Measurements from ENCODE around the gene NCAM1.

The NCAM1 gene

GRCh38 chr11:112968941-112969713 lies 7.9 kb downstream of the NCAM1 start:
- DNase-seq (ENCODE audit: low spot score), result no peak

DNA sequence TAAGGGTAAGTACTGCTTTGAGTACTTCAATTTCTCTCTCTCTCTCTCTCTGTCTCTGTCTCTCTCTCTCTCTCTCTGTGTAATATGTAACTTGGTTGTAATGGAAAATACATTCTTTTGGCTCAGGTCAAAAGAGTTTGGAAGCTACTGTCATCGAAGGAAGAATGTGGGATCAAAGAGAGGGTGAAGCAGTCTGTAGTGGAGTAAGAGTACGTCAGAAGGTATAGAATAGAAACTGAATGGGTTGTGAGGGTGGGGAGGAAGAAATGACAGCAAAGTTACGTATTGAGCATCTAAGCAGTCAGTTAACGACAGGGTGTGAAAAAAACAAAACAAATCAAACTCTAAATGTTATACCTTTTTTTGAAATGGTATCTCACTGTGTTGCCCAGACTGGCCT lies 10.0 kb downstream of the NCAM1 start:
- DNase-seq (ENCODE audit: low spot score), result no peak

- DNase-seq (ENCODE audit: low spot score), result no peak
Measured at GRCh38 chr11:112971827-112972226, 10.6 kb downstream of the NCAM1 start.

GRCh38 chr11:112972399-112973145 lies 11.4 kb downstream of the NCAM1 start:
- no peak for DNase-seq (ENCODE audit: low spot score)

DNA sequence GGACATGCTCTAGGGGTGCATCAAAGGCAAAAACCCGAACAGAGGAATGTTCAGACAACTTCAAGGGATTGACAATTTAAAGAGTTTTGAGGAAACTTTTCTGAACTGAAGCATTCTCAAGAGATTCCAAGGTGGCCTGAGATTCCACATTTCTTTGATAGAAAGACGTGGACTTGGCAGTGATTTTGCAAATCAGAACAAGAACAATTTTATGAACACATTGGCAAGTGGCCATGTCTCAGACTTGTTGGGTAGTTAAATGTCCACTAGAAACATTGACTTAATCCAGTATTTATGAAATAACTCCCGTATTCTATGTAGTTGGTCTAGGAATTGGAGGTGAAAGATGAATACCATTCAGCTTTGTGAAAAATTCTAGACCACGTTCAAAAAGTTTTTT lies 13.8 kb downstream of the NCAM1 start:
- DNase-seq (ENCODE audit: low spot score), result no peak

DNA sequence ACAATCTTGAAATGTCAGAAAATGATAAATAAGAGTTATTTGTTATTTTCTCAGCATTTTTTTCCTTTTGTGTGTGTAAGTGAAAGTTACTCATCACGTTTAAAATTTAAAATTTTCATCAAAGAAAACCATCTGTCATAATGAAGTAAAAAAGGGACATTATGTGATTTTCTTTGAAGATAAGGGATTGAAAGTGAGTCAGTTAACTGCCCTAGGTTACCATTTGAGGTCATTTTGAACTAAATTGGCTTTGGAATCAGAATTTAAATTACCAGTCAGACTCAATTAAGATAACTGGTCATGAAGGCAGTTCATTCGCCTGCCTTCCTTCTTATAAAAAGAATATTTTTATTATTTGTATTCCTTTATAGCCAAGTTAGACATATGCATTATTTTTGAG lies 14.3 kb downstream of the NCAM1 start:
- DNase-seq (ENCODE audit: low spot score), result no peak

DNA sequence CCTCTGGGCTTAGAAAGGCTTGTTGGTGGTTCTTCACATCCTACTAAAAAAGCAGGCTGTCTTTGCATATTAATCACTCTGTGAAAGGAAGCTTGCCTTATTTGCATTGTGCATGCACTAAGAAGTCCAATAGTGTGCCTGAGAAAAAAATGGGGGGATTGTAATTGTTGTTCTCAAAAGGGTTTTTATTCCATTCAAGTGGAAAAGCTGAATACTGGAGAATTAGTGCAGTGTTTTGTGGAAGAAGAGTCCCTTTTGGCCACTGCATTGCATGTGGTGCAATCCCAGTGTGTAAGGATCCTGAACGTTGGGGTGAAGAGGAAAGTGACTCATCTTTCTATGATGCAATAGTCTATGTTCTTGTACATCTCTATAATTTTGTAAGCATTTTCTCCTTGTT lies 16.5 kb downstream of the NCAM1 start:
- DNase-seq (ENCODE audit: low spot score), result peak; percentile 85

DNA sequence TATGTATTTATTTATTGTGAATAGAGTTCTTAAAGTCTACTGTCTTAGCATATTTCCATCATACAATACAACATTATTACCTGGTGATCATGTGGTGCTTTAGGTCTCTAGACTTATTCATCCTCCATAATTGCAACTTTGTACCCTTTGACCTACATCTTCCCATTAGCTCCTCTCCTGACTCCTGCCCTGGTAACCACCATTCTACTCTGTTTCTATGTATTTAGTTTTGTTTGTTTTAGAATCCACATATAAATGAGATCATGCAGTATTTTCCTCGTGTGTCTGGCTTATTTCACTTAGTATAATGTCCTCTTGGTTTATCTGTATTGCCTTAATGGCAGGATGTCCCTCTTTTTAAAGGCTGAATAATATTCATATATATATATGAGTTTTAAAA lies 22.7 kb downstream of the NCAM1 start:
- no peak for DNase-seq (ENCODE audit: low spot score)

DNA sequence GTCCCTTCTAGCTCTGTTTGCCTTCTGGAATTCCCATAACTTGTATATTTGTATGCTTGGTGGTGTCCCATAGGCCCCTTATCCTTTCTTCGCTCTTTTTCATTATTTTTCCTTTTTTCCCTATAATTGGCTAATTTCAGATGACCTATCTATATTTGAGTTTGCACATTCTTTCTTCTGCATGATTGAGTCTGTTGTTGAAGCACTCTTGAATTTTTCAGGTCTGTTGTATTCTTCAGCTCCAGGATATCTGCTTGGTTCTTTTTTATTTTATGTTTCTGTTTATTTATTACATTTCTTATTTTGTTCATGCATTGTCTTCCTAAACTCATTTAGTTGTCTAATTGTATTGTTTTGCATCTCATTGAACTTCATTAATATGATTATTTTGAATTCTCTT lies 28.0 kb downstream of the NCAM1 start:
- DNase-seq (ENCODE audit: low spot score), result no peak

- DNase-seq (ENCODE audit: low spot score), result no peak
Measured at GRCh38 chr11:112993808-112994207, 32.6 kb downstream of the NCAM1 start.

DNA sequence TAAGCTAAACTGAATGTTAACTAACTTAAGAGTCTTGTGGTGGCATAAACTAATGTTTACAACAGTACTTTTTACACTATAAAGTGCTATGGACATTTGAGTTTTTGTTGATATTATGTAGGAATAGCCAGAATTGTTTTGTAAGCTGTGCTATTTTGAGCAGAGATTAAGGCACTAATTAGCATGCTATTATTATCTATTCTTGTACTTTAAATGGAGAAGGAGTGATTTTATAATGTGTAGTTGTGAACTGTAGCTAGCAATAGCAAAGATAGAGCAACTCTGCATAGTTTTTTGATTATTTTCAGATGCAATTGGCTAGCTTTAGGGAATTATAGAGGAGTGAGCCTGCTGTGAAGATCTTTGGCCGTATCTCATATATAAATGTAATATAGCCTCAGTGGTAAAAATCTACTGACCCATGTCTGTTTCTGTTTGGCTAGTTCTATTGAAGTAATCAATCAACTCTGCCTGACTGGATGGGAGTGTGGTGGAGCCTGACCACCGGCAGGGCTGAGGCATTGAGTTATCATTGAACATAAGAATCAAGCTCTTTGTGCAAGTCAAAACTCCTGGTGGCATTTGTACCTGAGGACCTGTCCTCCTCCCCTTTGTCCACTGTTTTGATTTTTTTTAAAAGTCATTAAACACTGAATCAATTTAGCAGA lies 34.3 kb downstream of the NCAM1 start:
- no peak for DNase-seq (ENCODE audit: low spot score)

- DNase-seq (ENCODE audit: low spot score), result no peak
Measured at GRCh38 chr11:112996994-112997393, 35.8 kb downstream of the NCAM1 start.

GRCh38 chr11:112997857-112998466 lies 36.7 kb downstream of the NCAM1 start:
- DNase-seq (ENCODE audit: low spot score), result no peak

- no peak for DNase-seq (ENCODE audit: low spot score)
Measured at GRCh38 chr11:112999520-112999919, 38.3 kb downstream of the NCAM1 start.

- DNase-seq (ENCODE audit: low spot score), result no peak
Measured at GRCh38 chr11:113001709-113002108, 40.5 kb downstream of the NCAM1 start.

GRCh38 chr11:113006896-113007445 lies 45.8 kb downstream of the NCAM1 start:
- DNase-seq (ENCODE audit: low spot score), result no peak

GRCh38 chr11:113014262-113015097 lies 53.3 kb downstream of the NCAM1 start:
- DNase-seq (ENCODE audit: low spot score), result peak; percentile 59

GRCh38 chr11:113015098-113015455 lies 53.9 kb downstream of the NCAM1 start:
- no peak for DNase-seq (ENCODE audit: low spot score)

DNA sequence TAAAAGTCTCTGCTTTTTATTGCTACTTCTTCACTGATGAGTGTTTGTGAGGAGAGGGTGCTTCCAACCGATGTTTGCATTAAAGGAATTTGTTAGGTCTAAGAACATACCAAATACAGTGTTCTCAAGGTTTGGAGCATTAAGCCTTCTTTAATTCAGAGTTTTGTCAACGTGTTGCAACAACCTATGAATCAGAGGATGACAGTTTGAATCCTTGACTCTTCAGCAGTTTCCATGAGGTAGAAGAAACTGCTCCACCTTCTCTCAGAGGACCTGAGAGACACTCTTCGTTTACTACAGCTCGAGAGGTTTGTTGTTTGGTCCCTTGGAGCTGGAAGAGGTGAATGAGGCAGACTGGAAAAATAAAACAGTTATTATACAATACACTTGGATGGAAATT lies 55.7 kb downstream of the NCAM1 start:
- no peak for DNase-seq (ENCODE audit: low spot score)

GRCh38 chr11:113018913-113019312 lies 57.7 kb downstream of the NCAM1 start:
- no peak for DNase-seq (ENCODE audit: low spot score)

DNA sequence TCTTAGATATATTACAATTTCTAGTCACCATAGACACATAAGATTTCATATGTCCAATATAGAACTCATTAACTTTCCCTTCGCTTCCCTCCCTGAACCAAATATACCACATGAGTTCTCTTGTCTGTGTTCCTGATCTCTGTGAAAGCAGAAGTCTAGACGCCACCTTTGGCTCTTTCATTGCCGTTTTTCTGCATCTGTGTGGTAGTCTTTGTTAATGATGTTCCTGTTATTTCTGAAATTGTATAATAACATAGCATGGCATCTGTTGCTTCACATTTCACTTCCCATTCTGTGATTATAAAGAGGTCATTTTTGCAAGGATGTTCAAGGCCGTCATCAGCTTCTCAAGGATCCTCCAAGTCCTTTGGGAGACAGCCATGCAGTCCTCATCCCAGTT lies 58.5 kb downstream of the NCAM1 start:
- no peak for DNase-seq (ENCODE audit: low spot score)

Data from Ammon's horn (tissue), 1 donor.